GM12875 (cell line): ENCODE data around the gene IER5.

Source experiments
- H3K4me3 ChIP-seq: one replicate; pipeline ENCODE4 v1.5.1; 2011; ENCODE audit warnings: low read depth, low read length, control low read depth
- TF ChIP-seq, protein P1 (sequence below): IDR thresholded peaks from 2 replicates; pipeline ENCODE4 v1.5.1; 2011; ENCODE audit warnings: low read depth, mild to moderate bottlenecking, control low read depth, inconsistent platforms, low read length, moderate library complexity, borderline replicate concordance; ENCODE audit not compliant: insufficient read depth

IER5 gene

DNA sequence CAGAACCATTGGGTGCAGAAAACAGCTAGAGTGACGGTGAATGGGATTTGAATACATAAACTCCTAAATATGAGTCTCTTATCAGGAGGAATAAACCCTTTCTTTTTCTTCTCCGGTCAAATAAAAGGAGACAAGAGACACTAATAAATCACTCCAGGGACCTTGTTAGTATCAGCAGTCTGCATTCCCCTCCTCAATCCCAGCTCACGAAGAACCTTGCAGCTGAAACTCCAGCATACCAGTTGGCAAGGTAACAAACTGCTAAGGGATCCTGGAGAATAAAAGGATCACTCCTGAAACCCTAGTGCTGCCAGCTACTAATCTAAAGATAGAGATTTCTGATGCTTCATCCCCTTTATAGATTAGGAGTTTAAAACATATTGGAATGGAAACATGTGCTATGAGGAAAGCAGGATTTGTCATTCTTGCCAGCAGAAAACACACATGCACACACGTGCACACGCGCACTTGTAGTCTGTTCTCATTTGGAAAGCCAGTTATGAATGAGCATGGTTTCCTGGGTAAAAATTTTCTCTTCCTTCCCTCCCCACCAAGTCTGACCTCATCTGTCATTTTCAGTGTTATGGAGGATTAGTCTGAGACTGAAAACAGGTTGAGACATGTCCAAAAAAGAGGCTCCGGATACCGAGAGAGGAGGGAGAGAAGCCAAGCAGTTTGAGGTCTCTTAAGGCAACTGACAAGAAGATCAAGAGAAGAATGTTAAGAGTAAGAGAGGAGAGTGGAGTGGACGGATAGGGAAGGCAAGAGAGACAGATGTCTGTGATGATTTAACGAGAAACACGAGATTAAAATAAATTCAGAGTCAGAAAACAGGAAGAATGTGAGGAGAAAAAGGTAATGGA lies 10.9 kb downstream of the IER5 start:
- TF ChIP-seq, protein P1, sequence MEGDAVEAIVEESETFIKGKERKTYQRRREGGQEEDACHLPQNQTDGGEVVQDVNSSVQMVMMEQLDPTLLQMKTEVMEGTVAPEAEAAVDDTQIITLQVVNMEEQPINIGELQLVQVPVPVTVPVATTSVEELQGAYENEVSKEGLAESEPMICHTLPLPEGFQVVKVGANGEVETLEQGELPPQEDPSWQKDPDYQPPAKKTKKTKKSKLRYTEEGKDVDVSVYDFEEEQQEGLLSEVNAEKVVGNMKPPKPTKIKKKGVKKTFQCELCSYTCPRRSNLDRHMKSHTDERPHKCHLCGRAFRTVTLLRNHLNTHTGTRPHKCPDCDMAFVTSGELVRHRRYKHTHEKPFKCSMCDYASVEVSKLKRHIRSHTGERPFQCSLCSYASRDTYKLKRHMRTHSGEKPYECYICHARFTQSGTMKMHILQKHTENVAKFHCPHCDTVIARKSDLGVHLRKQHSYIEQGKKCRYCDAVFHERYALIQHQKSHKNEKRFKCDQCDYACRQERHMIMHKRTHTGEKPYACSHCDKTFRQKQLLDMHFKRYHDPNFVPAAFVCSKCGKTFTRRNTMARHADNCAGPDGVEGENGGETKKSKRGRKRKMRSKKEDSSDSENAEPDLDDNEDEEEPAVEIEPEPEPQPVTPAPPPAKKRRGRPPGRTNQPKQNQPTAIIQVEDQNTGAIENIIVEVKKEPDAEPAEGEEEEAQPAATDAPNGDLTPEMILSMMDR = no peak
- no peak overlapping the region for H3K4me3 ChIP-seq

DNA sequence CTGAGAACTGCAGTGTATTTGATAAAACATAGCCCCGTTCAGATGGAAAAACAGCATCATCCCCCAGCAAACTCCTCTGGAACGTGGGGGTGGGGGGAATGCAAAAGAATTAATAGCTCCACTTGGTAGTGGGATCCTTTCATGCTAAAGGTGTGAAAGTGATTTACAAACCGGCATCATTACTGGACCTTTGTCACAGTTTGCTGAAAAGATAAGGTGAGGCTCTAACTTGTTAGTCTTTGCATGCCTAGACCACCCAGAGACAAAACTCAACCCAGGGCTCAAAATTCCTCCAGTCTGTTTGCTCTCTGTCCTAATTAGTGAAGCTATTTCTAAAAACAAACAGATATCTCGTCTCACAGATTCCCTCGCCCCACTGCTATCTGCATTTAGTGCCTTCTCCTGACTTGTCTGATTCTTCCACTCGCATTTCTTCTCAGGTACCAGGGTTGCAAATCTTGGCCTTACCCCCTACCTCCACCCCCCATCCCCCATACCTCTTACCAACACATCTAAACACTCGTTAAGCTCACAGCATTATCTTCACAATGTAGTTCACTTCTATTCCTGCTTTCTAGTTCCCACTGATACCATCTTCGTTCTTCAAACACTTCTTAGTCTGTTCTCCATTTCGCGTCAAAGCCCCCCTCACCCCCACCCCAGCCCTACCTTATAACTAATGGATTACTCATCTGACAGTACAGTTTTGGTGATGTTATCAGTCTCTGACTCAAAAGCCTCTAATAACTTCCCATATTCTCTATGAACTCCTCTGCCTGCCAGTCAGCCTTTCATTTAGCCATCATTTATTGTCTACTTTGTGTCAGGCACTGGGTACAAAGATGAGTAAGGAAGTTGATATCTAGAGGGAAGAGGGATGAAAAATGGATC lies 11.8 kb downstream of the IER5 start:
- no peak overlapping the region for H3K4me3 ChIP-seq
- TF ChIP-seq, protein P1 = no peak

DNA sequence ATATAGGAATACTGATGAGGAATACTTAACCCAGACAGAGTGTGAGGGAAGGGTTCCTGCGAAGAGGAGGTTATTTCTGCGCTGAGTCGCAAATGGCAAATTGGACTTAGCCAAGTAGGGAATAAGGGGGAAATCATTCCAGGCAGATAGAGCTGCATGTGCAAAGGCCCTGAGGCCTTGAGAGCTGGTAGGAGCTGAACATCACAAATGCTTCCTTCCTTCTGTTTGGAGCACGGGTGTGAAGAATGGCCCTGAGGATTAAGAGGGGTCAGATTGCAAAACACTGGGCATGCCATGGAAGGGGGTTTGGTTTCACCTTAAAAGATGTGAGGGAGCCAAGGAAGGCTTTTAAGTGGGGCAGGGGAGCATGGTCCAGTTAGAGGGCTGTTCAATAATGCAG lies 12.4 kb downstream of the IER5 start:
- H3K4me3 ChIP-seq = no peak overlapping the region
- TF ChIP-seq, protein P1 = no peak

DNA sequence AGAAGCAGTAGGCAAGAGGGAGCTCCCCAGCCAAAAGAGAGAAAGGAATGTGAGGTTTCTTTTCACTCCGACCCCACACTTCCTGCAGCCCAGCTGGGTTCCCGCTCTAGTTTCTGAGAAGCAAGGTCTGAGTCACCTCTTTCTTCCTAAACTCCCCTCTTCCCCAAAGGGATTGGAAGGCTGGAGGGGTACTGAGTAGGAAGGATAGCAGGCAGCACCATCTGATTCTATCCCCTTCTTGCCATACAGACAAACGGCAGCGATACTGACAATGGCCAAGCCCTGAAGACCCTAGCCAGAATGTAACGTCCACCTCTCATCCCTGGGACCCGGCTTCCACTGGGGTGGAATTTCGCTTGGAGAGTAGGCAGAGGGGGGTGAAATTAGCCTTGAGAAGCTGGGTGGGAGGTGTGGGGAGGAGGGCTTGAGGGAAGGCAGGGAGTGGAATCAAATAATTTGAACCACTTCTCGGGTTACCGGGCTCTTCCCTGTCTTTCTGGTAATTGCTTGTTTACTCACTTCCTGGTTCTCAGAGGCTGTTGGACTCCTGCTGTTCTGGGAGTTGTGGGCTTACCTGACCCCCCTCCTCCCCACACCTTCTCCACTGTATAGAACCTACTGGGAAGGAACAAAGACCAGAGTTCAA lies 13.2 kb downstream of the IER5 start:
- H3K4me3 ChIP-seq = no peak overlapping the region
- TF ChIP-seq, protein P1 = no peak

DNA sequence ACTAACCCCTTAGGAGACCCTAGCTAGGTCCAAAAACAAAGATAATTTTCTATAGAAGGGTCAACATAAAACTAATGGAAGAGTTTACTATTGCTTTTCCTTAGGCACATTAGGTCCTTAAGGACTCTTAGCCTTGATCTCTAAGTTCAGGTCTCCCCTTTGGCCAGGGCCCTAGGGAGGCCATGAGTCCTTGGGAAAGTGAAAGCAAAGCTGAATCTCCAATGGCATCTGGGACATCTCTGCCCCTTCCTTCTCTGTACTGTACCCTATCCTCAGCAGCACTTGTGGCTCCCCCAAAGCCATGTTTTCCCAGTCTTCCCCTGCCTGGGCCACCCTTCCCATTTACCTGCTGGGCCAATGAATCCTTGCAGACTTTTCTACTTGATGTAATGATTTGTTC lies 14.3 kb downstream of the IER5 start:
- TF ChIP-seq, protein P1 = no peak
- H3K4me3 ChIP-seq = no peak overlapping the region

DNA sequence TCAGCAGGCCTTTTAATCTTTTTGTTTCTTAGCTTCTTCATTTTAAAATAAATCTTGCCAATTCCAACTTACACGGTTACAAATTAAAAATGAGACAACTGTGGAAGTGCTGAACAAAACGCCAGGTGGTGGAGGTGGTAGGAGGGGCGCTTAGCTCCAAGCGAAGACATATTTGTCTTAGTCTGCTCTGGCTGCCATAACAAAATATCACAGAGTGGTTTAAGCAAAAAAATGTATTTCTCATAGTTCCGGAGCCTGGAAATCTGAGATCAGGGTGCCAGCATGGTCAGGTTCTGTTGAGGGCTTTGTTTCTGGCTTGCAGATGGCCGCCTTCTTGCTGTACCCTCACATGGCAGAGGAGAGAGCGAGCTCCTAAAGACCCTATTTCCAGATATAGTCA lies 14.9 kb downstream of the IER5 start:
- no peak overlapping the region for H3K4me3 ChIP-seq
- TF ChIP-seq, protein P1 = no peak
